HEK293 (cell line): ENCODE data around the gene CTIF.

Source experiments
- CTCF ChIA-PET: fragments of 350-600 bp; formaldehyde crosslinking; extraction: SDS; loops from one replicate; lab custom pipeline; 2021; ENCODE audit warnings: antibody characterized with exemption; lab: Yijun Ruan, JAX
- POLR2A ChIA-PET: fragments of 300-600 bp; formaldehyde crosslinking; extraction: SDS; loops from one replicate; lab custom pipeline; 2020; ENCODE audit warnings: antibody characterized with exemption, inconsistent platforms; lab: Yijun Ruan, JAX
- H3K27ac ChIP-seq: fragments of 200-500 bp; sonication (Bioruptor generic); 2 replicates; pipeline ENCODE4 v1.5.1; 2014; ENCODE audit warnings: low read depth, low read length, control low read depth, inconsistent platforms; ENCODE audit errors: extremely low read depth
- H3K36me3 ChIP-seq, 2 experiments: fragments of 200-500 bp in 1 of 2; sonication (Bioruptor generic) in 1 of 2; 1 replicate in 1 of 2; 2 replicates in 1 of 2; pipeline ENCODE4 v1.5.1; 2014 to 2017; ENCODE audit warnings: inconsistent platforms in 2 of 2, low read length in 2 of 2; ENCODE audit not compliant: control insufficient read depth in 2 of 2, insufficient read depth in 1 of 2
- H3K4me1 ChIP-seq: fragments of 200-500 bp; sonication (Bioruptor generic); 2 replicates; pipeline ENCODE4 v1.5.1; 2014; ENCODE audit warnings: mild to moderate bottlenecking, low read length, inconsistent platforms; ENCODE audit not compliant: control insufficient read depth, insufficient read depth
- H3K4me3 ChIP-seq: 2 replicates; pipeline ENCODE4 v1.5.1; 2011; ENCODE audit warnings: low read depth, mild to moderate bottlenecking, control low read depth, low read length, moderate library complexity
- H3K9me3 ChIP-seq: fragments of 200-500 bp; sonication (Bioruptor generic); 2 replicates; pipeline ENCODE4 v1.5.1; 2014; ENCODE audit warnings: low read depth, low read length, inconsistent platforms; ENCODE audit not compliant: control insufficient read depth, insufficient read depth
- BCL11B ChIP-seq: fragments of 450-650 bp; formaldehyde crosslinking; IDR thresholded peaks from 2 replicates; pipeline ENCODE4 v1.5.1; 2016; ENCODE audit warnings: low read depth, missing biosample characterization, missing genetic modification characterization
- KLF1 ChIP-seq: fragments of 450-650 bp; formaldehyde crosslinking; IDR thresholded peaks from 2 replicates; pipeline ENCODE4 v1.5.1; 2016; ENCODE audit warnings: missing biosample characterization, missing genetic modification characterization
- KLF9 ChIP-seq: fragments of 450-650 bp; formaldehyde crosslinking; IDR thresholded peaks from 2 replicates; pipeline ENCODE4 v1.5.1; 2016; ENCODE audit warnings: missing biosample characterization, missing genetic modification characterization, low read depth
- MZF1 ChIP-seq: fragments of 450-650 bp; formaldehyde crosslinking; IDR thresholded peaks from 2 replicates; pipeline ENCODE4 v1.5.1; 2017; ENCODE audit warnings: missing biosample characterization, missing genetic modification characterization, borderline replicate concordance
- PRDM1 ChIP-seq: fragments of 450-650 bp; formaldehyde crosslinking; IDR thresholded peaks from 2 replicates; pipeline ENCODE4; 2016; ENCODE audit warnings: missing biosample characterization, missing genetic modification characterization
- SCRT2 ChIP-seq: fragments of 450-650 bp; formaldehyde crosslinking; IDR thresholded peaks from 2 replicates; pipeline ENCODE4 v1.5.1; 2016; ENCODE audit warnings: missing biosample characterization, missing genetic modification characterization
- ZBTB17 ChIP-seq: fragments of 450-650 bp; formaldehyde crosslinking; IDR thresholded peaks from 2 replicates; pipeline ENCODE4 v1.5.1; 2016; ENCODE audit warnings: missing biosample characterization, missing genetic modification characterization
- ZBTB48 ChIP-seq: fragments of 450-650 bp; formaldehyde crosslinking; IDR thresholded peaks from 2 replicates; pipeline ENCODE4 v1.5.1; 2016; ENCODE audit warnings: missing biosample characterization, missing genetic modification characterization
- ZFHX2 ChIP-seq: fragments of 450-650 bp; formaldehyde crosslinking; conservative IDR thresholded peaks from 2 replicates; pipeline ENCODE4 v1.5.1; 2016; ENCODE audit warnings: missing biosample characterization, missing genetic modification characterization
- ZFP37 ChIP-seq: fragments of 450-650 bp; formaldehyde crosslinking; IDR thresholded peaks from 2 replicates; pipeline ENCODE4 v1.5.1; 2016; ENCODE audit warnings: missing biosample characterization, missing genetic modification characterization
- ZNF239 ChIP-seq: fragments of 450-650 bp; formaldehyde crosslinking; IDR thresholded peaks from 2 replicates; pipeline ENCODE4 v1.5.1; 2016; ENCODE audit warnings: missing biosample characterization, missing genetic modification characterization
- ZNF302 ChIP-seq: fragments of 450-650 bp; formaldehyde crosslinking; IDR thresholded peaks from 2 replicates; pipeline ENCODE4 v1.5.1; 2016; ENCODE audit warnings: missing biosample characterization, missing genetic modification characterization, low read depth
- ZNF366 ChIP-seq: fragments of 450-650 bp; formaldehyde crosslinking; conservative IDR thresholded peaks from 2 replicates; pipeline ENCODE4 v1.5.1; 2016; ENCODE audit warnings: missing biosample characterization, missing genetic modification characterization
- ZNF394 ChIP-seq: fragments of 450-650 bp; formaldehyde crosslinking; IDR thresholded peaks from 2 replicates; pipeline ENCODE4 v1.5.1; 2016; ENCODE audit warnings: missing biosample characterization, missing genetic modification characterization, mild to moderate bottlenecking, moderate library complexity, borderline replicate concordance
- ZNF610 ChIP-seq: fragments of 450-650 bp; formaldehyde crosslinking; IDR thresholded peaks from 2 replicates; pipeline ENCODE4 v1.5.1; 2016; ENCODE audit warnings: missing biosample characterization, missing genetic modification characterization, borderline replicate concordance
- ZNF626 ChIP-seq: fragments of 450-650 bp; sonication (Bioruptor Pico); formaldehyde crosslinking; IDR thresholded peaks from 2 replicates; pipeline ENCODE4 v1.5.1; 2018; ENCODE audit warnings: missing biosample characterization, missing genetic modification characterization, inconsistent platforms
- ZSCAN30 ChIP-seq: fragments of 450-650 bp; IDR thresholded peaks from 2 replicates; pipeline ENCODE4 v1.5.1; 2018; ENCODE audit warnings: missing biosample characterization, mild to moderate bottlenecking, missing genetic modification characterization, moderate library complexity
- TF ChIP-seq, protein P1 (sequence below): fragments of 450-650 bp; formaldehyde crosslinking; IDR thresholded peaks from 2 replicates; pipeline ENCODE4 v1.5.1; 2017; ENCODE audit warnings: missing biosample characterization, mild to moderate bottlenecking, missing genetic modification characterization, moderate library complexity
- TF ChIP-seq, protein P2 (sequence below): fragments of 450-650 bp; IDR thresholded peaks from 2 replicates; pipeline ENCODE4 v1.5.1; 2018; ENCODE audit warnings: missing biosample characterization, missing genetic modification characterization

The CTIF gene

DNA sequence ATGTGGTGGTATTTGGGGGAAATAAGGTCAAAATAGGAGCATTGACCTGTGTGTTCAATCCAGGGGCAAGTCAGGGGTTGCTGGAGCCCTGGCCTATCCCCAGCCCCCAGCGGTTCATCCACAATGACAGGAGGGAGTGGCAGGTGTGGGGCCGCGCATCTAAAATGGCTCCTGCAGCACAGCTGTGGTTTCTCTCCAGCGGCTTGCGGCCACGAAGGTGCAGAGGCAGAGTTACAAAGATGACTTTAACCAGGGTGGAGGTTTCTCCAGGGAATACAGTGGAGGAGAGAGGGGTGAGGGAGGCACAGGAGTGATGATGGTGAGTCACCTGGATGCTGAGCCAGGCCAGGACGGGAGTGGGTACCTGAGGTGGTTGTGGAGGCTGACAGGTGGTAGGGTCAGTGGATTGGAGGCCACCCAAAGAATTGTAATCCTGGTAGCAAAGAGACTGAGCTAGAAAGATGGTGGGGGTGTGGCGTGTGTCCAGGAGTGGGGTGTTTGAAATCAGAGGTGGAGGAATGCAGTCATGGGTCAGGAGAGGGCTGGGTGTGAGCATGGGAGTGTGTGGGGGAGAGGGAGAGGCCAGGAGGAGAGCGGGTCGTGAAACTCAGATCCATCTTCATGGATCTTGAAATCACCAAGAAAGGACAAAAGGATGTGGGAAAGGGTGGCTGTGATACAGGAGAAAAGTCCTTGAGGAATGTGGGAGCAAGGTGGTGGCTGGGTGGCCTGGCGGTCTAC is 83.2 kb downstream of the CTIF start (continued):
- TF ChIP-seq BCL11B (tag by site-specific recombination), result no peak
- peak; percentile 74 for TF ChIP-seq ZFHX2 (tag by site-specific recombination)
- TF ChIP-seq KLF1, result 0 out of 2 replicates have a peak, but pooled peaks have one; percentile 26

DNA sequence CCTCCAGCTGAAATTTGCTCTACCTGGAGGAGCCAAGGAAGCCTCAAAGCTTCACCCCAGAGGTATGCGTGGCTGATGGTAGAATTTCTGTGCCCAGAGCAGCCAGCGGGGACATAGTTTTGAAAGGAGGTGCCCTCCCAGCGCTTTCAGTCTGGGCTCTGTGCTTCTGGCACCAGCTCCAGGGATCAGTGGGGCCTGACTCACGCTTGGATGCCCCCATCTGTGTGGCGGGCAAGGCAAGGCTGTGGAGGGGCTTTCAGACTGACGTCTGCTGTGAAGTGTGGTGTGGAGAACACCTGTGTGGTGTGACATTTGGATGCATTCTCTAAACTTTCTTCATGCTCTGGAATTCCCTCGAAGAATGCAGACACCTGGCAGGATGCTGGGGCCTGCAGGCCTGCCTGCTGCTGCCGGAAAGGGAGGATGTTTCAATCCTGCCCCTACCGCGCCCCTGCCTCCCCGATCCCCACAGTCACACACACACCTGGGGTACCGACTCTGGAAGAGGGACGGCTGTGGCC is 84.1 kb downstream of the CTIF start:
- Histone ChIP-seq H3K4me1 (no peaks in the 10 kb centered on the region), H3K27ac (no peak overlapping the region), H3K36me3 (no peaks in the 10 kb centered on the region; a peak in 1 of 3 replicates), H3K9me3 (no peaks in the 10 kb centered on the region), H3K4me3 (no peak overlapping the region)
- POLR2A ChIA-PET, result no interaction called here
- CTCF ChIA-PET, result no interaction called here
- TF ChIP-seq, protein P1, sequence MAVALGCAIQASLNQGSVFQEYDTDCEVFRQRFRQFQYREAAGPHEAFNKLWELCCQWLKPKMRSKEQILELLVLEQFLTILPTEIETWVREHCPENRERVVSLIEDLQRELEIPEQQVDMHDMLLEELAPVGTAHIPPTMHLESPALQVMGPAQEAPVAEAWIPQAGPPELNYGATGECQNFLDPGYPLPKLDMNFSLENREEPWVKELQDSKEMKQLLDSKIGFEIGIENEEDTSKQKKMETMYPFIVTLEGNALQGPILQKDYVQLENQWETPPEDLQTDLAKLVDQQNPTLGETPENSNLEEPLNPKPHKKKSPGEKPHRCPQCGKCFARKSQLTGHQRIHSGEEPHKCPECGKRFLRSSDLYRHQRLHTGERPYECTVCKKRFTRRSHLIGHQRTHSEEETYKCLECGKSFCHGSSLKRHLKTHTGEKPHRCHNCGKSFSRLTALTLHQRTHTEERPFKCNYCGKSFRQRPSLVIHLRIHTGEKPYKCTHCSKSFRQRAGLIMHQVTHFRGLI, result no peak
- TF ChIP-seq ZNF239, result no peak
- TF ChIP-seq, protein P2, sequence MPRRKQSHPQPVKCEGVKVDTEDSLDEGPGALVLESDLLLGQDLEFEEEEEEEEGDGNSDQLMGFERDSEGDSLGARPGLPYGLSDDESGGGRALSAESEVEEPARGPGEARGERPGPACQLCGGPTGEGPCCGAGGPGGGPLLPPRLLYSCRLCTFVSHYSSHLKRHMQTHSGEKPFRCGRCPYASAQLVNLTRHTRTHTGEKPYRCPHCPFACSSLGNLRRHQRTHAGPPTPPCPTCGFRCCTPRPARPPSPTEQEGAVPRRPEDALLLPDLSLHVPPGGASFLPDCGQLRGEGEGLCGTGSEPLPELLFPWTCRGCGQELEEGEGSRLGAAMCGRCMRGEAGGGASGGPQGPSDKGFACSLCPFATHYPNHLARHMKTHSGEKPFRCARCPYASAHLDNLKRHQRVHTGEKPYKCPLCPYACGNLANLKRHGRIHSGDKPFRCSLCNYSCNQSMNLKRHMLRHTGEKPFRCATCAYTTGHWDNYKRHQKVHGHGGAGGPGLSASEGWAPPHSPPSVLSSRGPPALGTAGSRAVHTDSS (tag by site-specific recombination), result no peak
- TF ChIP-seq ZNF626 (tag by site-specific recombination), result no peak
- TF ChIP-seq KLF9 (tag by site-specific recombination), result no peak
- no peak for TF ChIP-seq SCRT2 (tag by site-specific recombination)
- TF ChIP-seq ZNF394 (tag by site-specific recombination), result no peak
- TF ChIP-seq ZNF610 (tag by site-specific recombination), result no peak
- no peak for TF ChIP-seq ZNF302
- TF ChIP-seq ZFP37, result no peak
- no peak for TF ChIP-seq ZBTB17
- TF ChIP-seq ZBTB48 (tag by site-specific recombination), result no peak
- no peak for TF ChIP-seq ZSCAN30 (tag by site-specific recombination)
- TF ChIP-seq, all 188 proteins: peak for 0

DNA sequence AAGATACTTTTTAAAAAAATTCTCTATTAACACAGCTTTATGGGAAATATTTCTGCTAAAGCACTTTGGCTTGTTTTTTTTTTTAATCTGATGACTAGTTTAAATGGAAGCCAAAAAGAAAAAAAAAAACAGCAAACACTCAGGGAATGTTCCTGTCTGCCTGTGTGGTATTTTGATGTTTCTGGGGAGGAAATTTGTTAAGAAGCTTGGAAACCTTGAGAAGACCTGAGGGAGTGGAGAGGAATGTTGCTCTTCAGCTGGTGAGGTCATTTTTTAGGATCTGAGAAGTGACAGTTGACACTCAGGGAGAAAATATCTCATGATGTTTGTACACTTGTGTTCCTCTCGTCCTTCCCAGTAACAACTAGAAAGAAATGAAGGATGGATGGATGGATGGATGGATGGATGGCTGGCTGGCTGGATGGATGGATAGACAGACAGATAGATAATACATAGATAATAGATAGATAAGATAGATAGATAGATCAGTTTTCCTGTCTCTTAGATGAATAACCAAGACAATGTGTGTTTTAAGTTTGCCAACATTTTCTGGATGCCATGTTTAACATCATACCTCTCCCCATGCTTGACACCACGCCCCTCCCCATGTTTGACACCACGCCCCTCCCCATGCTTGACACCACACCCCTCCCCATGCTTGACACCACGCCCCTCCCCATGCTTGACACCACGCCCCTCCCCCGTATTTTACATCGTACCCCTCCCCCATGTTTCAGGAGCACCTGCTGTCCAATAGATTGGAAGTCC is 84.8 kb downstream of the CTIF start:
- ChIA-PET CTCF (no interaction called here), POLR2A (no interaction called here)
- Histone ChIP-seq H3K36me3 (no peaks in the 10 kb centered on the region; a peak in 1 of 3 replicates), H3K4me3 (no peak overlapping the region), H3K27ac (no peak overlapping the region), H3K9me3 (no peaks in the 10 kb centered on the region), H3K4me1 (no peaks in the 10 kb centered on the region)
- TF ChIP-seq PRDM1 (0 out of 2 replicates have a peak, but pooled peaks have one; percentile 17), MZF1 (tag by site-specific recombination) (no peak), KLF1 (peak; percentile 34; the same call in 1 of the 2 replicates), ZNF366 (tag by site-specific recombination) (peak; percentile 75), ZNF394 (tag by site-specific recombination) (no peak)
